A673 (cell line): Measurements from ENCODE around the gene STXBP4. TPM values are rescaled to one million over a fixed set of nuclear protein-coding genes. Genes with fewer than 3 reads are reported as not detected.

Experiments
- BruUV-seq: library from RNA; stranded (reverse); fragments of 400-500 nt; replicated peaks from 2 replicates; lab custom pipeline; 2021; lab: Mats Ljungman, UMichigan
- CTCF ChIA-PET: fragments of 300-600 bp; sonication (Branson Sonifier 250); formaldehyde crosslinking; loops from one replicate; lab custom pipeline; 2022; ENCODE audit warnings: antibody characterized with exemption; lab: Charles Lee
- POLR2A ChIA-PET: fragments of 300-600 bp; sonication (Branson Sonifier 250); formaldehyde crosslinking; loops from one replicate; lab custom pipeline; 2022; ENCODE audit warnings: antibody characterized with exemption; ENCODE audit not compliant: low non-redundant PET; lab: Charles Lee
- DNase-seq: peaks from one replicate; pipeline ENCODE4 v3.0.0-alpha.2; 2015; ENCODE audit warnings: low spot score
- H3K27ac ChIP-seq: fragments of 200-600 bp; sonication (generic); 2 replicates; pipeline ENCODE4 v1.5.1; 2016; ENCODE audit warnings: mixed run types, low read depth, mild to moderate bottlenecking, mixed read lengths, antibody characterized with exemption, low read length; ENCODE audit not compliant: poor library complexity, severe bottlenecking
- H3K27me3 ChIP-seq: fragments of 200-600 bp; sonication (generic); replicated peaks from 2 replicates; pipeline ENCODE4 v1.6.1; 2017; ENCODE audit warnings: mixed run types, low read depth, mild to moderate bottlenecking, mixed read lengths, antibody characterized with exemption, low read length; ENCODE audit not compliant: insufficient read depth, poor library complexity
- H3K36me3 ChIP-seq: fragments of 200-600 bp; sonication (generic); 2 replicates; pipeline ENCODE4 v1.6.1; 2016; ENCODE audit warnings: mixed run types, mild to moderate bottlenecking, mixed read lengths, antibody characterized with exemption, low read length; ENCODE audit not compliant: insufficient read depth, poor library complexity, severe bottlenecking
- H3K4me1 ChIP-seq: fragments of 200-600 bp; sonication (generic); 2 replicates; pipeline ENCODE4 v1.6.1; 2017; ENCODE audit warnings: mixed run types, mild to moderate bottlenecking, mixed read lengths, antibody characterized with exemption, low read length; ENCODE audit not compliant: insufficient read depth, poor library complexity, severe bottlenecking
- H3K4me3 ChIP-seq: fragments of 200-600 bp; sonication (generic); 2 replicates; pipeline ENCODE4 v1.5.1; 2016; ENCODE audit warnings: low read depth, mixed run types, mild to moderate bottlenecking, mixed read lengths, low read length; ENCODE audit not compliant: poor library complexity, severe bottlenecking
- H3K9me3 ChIP-seq: fragments of 200-600 bp; sonication (generic); 2 replicates; pipeline ENCODE4 v1.6.1; 2016; ENCODE audit warnings: mixed run types, low read depth, mild to moderate bottlenecking, mixed read lengths, antibody characterized with exemption, low read length; ENCODE audit not compliant: poor library complexity, severe bottlenecking
- EZH2 ChIP-seq: fragments of 200-600 bp; sonication (generic); IDR thresholded peaks from 2 replicates; pipeline ENCODE4 v1.6.1; 2017; ENCODE audit warnings: borderline replicate concordance, low read depth, mild to moderate bottlenecking, mixed read lengths, antibody characterized with exemption, low read length; ENCODE audit not compliant: poor library complexity, severe bottlenecking
- intact Hi-C: fragments of 100-400 bp; cut with micrococcal nuclease; formaldehyde crosslinking; loops from one replicate; pipeline ENCODE4 v1.10.0; 2022; ENCODE audit not compliant: unreplicated experiment
- total RNA-seq: library from RNA; stranded (reverse); gene quantifications from 2 replicates; pipeline ENCODE4 v1.2.3, GENCODE V29; 2021
- TF ChIP-seq, protein P1 (sequence below): fragments of 300-800, 200-600 bp; sonication (generic); conservative IDR thresholded peaks from 2 replicates; pipeline ENCODE4 v1.5.1; 2017; ENCODE audit warnings: low read depth, mild to moderate bottlenecking, antibody characterized with exemption, low read length, moderate library complexity, mixed read lengths

The STXBP4 gene
- total RNA-seq, 1 experiment from 2014 or later: 24.2 TPM

- H3K9me3 ChIP-seq: no peaks in the 10 kb centered on the region
- TF ChIP-seq, protein P1, sequence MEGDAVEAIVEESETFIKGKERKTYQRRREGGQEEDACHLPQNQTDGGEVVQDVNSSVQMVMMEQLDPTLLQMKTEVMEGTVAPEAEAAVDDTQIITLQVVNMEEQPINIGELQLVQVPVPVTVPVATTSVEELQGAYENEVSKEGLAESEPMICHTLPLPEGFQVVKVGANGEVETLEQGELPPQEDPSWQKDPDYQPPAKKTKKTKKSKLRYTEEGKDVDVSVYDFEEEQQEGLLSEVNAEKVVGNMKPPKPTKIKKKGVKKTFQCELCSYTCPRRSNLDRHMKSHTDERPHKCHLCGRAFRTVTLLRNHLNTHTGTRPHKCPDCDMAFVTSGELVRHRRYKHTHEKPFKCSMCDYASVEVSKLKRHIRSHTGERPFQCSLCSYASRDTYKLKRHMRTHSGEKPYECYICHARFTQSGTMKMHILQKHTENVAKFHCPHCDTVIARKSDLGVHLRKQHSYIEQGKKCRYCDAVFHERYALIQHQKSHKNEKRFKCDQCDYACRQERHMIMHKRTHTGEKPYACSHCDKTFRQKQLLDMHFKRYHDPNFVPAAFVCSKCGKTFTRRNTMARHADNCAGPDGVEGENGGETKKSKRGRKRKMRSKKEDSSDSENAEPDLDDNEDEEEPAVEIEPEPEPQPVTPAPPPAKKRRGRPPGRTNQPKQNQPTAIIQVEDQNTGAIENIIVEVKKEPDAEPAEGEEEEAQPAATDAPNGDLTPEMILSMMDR: no peak
- TF ChIP-seq EZH2: no peak
- intact Hi-C loops: no loop called here
- peaks cover 63% of the 10 kb centered on the region for H3K4me1 ChIP-seq
- peak overlapping the region; percentile 91 for H3K27ac ChIP-seq
- no peaks in the 10 kb centered on the region for H3K36me3 ChIP-seq
- ChIA-PET POLR2A (no interaction called here), CTCF (no interaction called here)
- no peak overlapping the region for H3K4me3 ChIP-seq
- H3K27me3 ChIP-seq: no peaks in the 10 kb centered on the region
- no TSS peak for BruUV-seq
- peak; percentile 61 for DNase-seq
Measured at GRCh38 chr17:55210292-55210691, 241.7 kb downstream of the STXBP4 start.

DNA sequence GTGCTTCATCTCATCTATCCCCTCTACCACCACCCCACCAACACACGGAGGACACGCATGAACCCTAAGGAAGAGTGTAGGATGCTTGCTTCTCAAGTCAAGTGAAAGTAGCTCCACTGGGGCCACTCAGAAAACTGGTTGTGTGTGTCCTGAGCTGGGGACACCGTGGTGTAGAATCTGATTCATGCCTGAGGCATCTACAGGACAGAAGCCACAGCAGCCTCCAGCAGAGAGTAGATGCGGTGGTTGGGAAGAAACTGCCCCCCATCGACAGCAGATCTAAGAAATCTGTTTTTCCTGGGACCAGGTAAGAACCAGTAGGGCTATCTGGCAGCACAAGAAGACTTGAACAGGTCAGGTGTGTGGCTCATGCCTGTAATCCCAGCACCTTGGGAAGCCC, 244.3 kb downstream of the STXBP4 start:
- no peak for DNase-seq
- ChIA-PET POLR2A (no interaction called here), CTCF (no interaction called here)
- no peak overlapping the region for H3K27ac ChIP-seq
- TF ChIP-seq, protein P1: no peak
- TF ChIP-seq EZH2: no peak
- BruUV-seq: no TSS peak
- intact Hi-C loops: no loop called here
- H3K4me3 ChIP-seq: no peak overlapping the region
- no peaks in the 10 kb centered on the region for H3K36me3 ChIP-seq
- no peaks in the 10 kb centered on the region for H3K27me3 ChIP-seq
- H3K4me1 ChIP-seq: peaks cover 45% of the 10 kb centered on the region
- no peaks in the 10 kb centered on the region for H3K9me3 ChIP-seq

- no peak overlapping the region for H3K27ac ChIP-seq
- no peak for DNase-seq
- peaks cover 23% of the 10 kb centered on the region for H3K4me1 ChIP-seq
- H3K36me3 ChIP-seq: no peaks in the 10 kb centered on the region
- CTCF ChIA-PET: no interaction called here
- no TSS peak for BruUV-seq
- POLR2A ChIA-PET: no interaction called here
- no peak overlapping the region for H3K4me3 ChIP-seq
- H3K9me3 ChIP-seq: no peaks in the 10 kb centered on the region
- intact Hi-C loops: no loop called here
- TF ChIP-seq, protein P1: no peak
- no peak for TF ChIP-seq EZH2
- no peaks in the 10 kb centered on the region for H3K27me3 ChIP-seq
Measured at GRCh38 chr17:55215711-55216110, 247.1 kb downstream of the STXBP4 start.
